22Rv1 (cell line): ENCODE results near the gene GAGE2A.
"Not testable (repeated sequence)": the region's sequence is repeated elsewhere in the genome, so short reads cannot be mapped to it uniquely, and the experiment has no call there.

ENCODE experiments used
- CTCF ChIP-seq: fragments of 450-650 bp; IDR thresholded peaks from 2 replicates; pipeline ENCODE4 v1.5.1; 2017; ENCODE audit warnings: mild to moderate bottlenecking
- ZFX ChIP-seq: fragments of 450-650 bp; IDR thresholded peaks from 2 replicates; pipeline ENCODE4 v1.6.1; 2017; ENCODE audit warnings: antibody characterized with exemption, borderline replicate concordance

- not testable (repeated sequence) for TF ChIP-seq CTCF, ZFX
Measured at GRCh38 chrX:49570100-49570499, 19.2 kb upstream of the GAGE2A start, which contains the start of gene GAGE12G.
